CD4-positive, alpha-beta T cell treated with Interleukin-15 for 4 hours (primary cell): ENCODE measurements around the gene NEDD4.
"Not testable (repeated sequence)": the region's sequence is repeated elsewhere in the genome, so short reads cannot be mapped to it uniquely, and the experiment has no call there.

Source experiments
- DNase-seq: peaks from one replicate; pipeline ENCODE4 v3.0.0-alpha.2; 2020; ENCODE audit warnings: low spot score

Gene NEDD4

GRCh38 chr15:55823699-55824340 lies 169.6 kb downstream of the NEDD4 start:
- no peak for DNase-seq

- no peak for DNase-seq
These were observed 170.2 kb downstream of the NEDD4 start for GRCh38 chr15:55823191-55823670.

GRCh38 chr15:55821740-55822139 lies 171.7 kb downstream of the NEDD4 start:
- not testable (repeated sequence) for DNase-seq

- DNase-seq, result no peak
These were observed 173.4 kb downstream of the NEDD4 start for GRCh38 chr15:55820043-55820442.

GRCh38 chr15:55819397-55820034 lies 173.9 kb downstream of the NEDD4 start:
- DNase-seq, result no peak

- DNase-seq, result no peak
These were observed 177.4 kb downstream of the NEDD4 start for GRCh38 chr15:55816017-55816416.

GRCh38 chr15:55802600-55803376 lies 190.6 kb downstream of the NEDD4 start:
- no peak for DNase-seq

GRCh38 chr15:55800216-55800615 lies 193.2 kb downstream of the NEDD4 start:
- DNase-seq, result no peak

- no peak for DNase-seq
These were observed 193.9 kb downstream of the NEDD4 start for GRCh38 chr15:55799291-55800212.

- DNase-seq, result no peak
These were observed 197.0 kb downstream of the NEDD4 start for GRCh38 chr15:55796321-55796965.

GRCh38 chr15:55795031-55795430 lies 198.4 kb downstream of the NEDD4 start:
- no peak for DNase-seq

GRCh38 chr15:55791551-55792400 lies 201.6 kb downstream of the NEDD4 start:
- DNase-seq, result no peak

GRCh38 chr15:55789066-55789660 lies 204.2 kb downstream of the NEDD4 start:
- peak; percentile 40 for DNase-seq

- DNase-seq, result no peak
These were observed 207.1 kb downstream of the NEDD4 start for GRCh38 chr15:55786341-55786740.

- DNase-seq, result not testable (repeated sequence)
These were observed 207.8 kb downstream of the NEDD4 start for GRCh38 chr15:55785593-55785992.

- no peak for DNase-seq
These were observed 209.1 kb downstream of the NEDD4 start for GRCh38 chr15:55784286-55784685.

- no peak for DNase-seq
These were observed 210.5 kb downstream of the NEDD4 start for GRCh38 chr15:55782901-55783300.

- DNase-seq, result no peak
These were observed 213.1 kb downstream of the NEDD4 start for GRCh38 chr15:55780292-55780691.

- no peak for DNase-seq
These were observed 214.5 kb downstream of the NEDD4 start for GRCh38 chr15:55778932-55779331.
